ENCODE measurements around the gene TMC6.

Gene TMC6

DNA sequence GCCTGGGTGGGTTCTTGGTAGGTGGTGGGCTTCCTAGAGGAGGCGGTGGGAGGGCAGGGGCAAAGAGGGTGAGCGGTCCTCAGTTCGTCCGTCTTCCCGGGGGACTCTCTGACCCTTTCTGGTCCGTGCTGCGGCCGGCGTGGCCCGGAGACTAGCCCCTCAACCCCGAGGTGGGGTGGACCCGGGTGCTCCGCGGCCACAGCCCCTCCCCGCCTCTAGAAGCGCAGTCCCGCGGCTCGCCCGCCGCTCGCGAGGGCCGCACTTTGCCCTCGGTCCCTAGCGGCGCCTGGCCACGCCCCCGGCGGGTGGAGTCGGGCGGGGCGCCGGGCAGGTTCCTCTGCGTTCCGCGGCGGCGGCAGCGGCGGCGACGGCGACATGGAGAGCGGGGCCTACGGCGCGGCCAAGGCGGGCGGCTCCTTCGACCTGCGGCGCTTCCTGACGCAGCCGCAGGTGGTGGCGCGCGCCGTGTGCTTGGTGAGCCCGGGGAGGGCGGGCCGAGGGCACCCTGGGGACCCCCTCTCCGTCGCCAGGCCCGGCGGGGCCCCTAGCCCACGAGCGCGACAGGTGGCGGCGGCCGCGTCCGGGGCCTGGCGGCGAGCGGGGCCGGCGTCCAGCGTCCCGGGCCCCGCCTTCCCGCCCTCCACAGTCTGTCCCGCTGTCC is 39.8 kb upstream of the TMC6 start, which contains the start of gene SYNGR2:
SYNGR2 (plus strand) TSS at position 340 of the 661 bp plus-strand sequence; CDS start at position 376, 36 bp downstream.
- Histone ChIP-seq H3K27ac (peak within 1 kb of the TSS; percentile 79), H3K36me3 (peaks cover 20% of the 10 kb centered on the region), H3K4me1 (ENCODE audit: control insufficient read depth in 1 of 2, insufficient read depth in 1 of 2, low read depth in 1 of 2, low read length in 1 of 2) (peaks cover 50 to 58% of the 10 kb centered on the region in 2 experiments), H3K27me3 (no peaks in the 10 kb centered on the region), H3K4me3 (ENCODE audit: low read depth in 1 of 2, low read length in 1 of 2) (peak within 1 kb of the TSS; percentile 60 to 79), H3K9me3 (no peaks in the 10 kb centered on the region)
- TF ChIP-seq, protein P1, sequence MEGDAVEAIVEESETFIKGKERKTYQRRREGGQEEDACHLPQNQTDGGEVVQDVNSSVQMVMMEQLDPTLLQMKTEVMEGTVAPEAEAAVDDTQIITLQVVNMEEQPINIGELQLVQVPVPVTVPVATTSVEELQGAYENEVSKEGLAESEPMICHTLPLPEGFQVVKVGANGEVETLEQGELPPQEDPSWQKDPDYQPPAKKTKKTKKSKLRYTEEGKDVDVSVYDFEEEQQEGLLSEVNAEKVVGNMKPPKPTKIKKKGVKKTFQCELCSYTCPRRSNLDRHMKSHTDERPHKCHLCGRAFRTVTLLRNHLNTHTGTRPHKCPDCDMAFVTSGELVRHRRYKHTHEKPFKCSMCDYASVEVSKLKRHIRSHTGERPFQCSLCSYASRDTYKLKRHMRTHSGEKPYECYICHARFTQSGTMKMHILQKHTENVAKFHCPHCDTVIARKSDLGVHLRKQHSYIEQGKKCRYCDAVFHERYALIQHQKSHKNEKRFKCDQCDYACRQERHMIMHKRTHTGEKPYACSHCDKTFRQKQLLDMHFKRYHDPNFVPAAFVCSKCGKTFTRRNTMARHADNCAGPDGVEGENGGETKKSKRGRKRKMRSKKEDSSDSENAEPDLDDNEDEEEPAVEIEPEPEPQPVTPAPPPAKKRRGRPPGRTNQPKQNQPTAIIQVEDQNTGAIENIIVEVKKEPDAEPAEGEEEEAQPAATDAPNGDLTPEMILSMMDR (IDR thresholded peaks at IDR 0.05) = peak; percentile 61

DNA sequence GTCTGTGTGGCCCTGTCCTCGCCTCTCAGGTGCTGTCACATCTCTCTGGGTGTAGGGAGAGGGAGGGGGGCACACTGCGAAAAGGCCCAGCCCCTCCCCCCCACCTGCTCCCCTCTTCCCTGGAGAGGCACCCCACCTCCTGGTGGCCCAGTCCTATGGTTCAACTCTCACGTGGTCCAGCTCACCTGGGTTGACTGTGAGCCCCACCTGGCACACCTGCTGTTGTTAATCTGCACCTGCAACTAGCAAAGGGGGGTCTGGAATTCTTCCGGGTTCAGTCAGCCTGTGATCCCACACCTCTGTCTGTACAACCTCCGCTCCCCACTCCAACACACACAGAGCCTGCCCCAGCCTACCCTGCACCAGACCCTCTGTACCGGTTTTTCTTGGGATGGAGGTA is 37.9 kb upstream of the TMC6 start:
- no peaks in the 10 kb centered on the region for H3K9me3 ChIP-seq
- peaks cover 8% of the 10 kb centered on the region for H3K36me3 ChIP-seq
- H3K27me3 ChIP-seq = no peaks in the 10 kb centered on the region
- H3K4me3 ChIP-seq (ENCODE audit: low read depth in 1 of 2, low read length in 1 of 2) = no peak overlapping the region
- peaks cover 30 to 38% of the 10 kb centered on the region in 2 experiments for H3K4me1 ChIP-seq (ENCODE audit: control insufficient read depth in 1 of 2, insufficient read depth in 1 of 2, low read depth in 1 of 2, low read length in 1 of 2)
- TF ChIP-seq, protein P1 (IDR thresholded peaks at IDR 0.05) = no peak
- no peak overlapping the region for H3K27ac ChIP-seq

DNA sequence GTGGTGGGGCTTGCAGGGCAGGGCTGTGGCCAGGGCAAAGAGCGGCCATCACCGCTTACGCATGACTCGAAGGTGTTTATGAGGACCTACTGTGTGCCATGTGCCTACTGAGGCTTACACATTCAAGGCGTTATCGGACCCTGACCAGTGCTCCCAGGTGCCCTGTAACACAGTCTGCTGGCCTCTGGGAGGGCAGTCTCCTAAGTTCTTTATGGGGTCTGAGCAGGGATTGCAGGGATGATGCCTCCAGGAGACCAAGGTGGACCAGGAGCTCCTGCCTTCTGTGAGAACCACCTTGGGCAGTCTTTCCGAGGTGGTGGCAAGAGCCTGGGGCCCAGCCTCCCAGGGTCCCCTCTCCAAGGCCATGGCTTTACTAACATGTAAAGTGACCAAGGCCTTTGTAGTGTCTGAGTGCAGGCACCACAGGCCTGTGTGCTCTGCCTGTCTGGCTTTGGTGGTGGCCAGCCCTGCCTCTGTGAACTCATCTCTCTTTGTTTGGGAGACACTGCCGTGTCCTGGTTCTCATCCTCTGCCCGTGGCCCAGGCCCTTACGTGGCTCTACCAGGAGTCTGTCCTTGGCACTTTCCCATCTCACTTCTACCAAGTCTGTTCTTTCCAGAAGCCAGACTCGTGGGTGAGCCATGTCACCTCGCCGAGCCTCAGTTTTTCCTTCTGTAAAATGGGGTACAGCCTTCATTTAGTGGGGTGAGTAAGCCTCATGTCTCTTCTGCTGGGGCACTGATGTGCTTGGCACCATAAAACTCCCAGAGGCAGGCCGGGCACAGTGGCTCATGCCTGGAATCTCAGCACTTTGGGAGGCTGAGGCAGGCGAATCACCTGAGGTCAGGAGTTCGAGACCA is 36.4 kb upstream of the TMC6 start:
- TF ChIP-seq, protein P1 (IDR thresholded peaks at IDR 0.05) = no peak
- Histone ChIP-seq H3K27ac (no peak overlapping the region), H3K36me3 (no peaks in the 10 kb centered on the region), H3K27me3 (no peaks in the 10 kb centered on the region), H3K4me3 (ENCODE audit: low read depth in 1 of 2, low read length in 1 of 2) (no peak overlapping the region), H3K4me1 (ENCODE audit: control insufficient read depth in 1 of 2, insufficient read depth in 1 of 2, low read depth in 1 of 2, low read length in 1 of 2) (peaks cover 16 to 24% of the 10 kb centered on the region in 2 experiments), H3K9me3 (no peaks in the 10 kb centered on the region)

DNA sequence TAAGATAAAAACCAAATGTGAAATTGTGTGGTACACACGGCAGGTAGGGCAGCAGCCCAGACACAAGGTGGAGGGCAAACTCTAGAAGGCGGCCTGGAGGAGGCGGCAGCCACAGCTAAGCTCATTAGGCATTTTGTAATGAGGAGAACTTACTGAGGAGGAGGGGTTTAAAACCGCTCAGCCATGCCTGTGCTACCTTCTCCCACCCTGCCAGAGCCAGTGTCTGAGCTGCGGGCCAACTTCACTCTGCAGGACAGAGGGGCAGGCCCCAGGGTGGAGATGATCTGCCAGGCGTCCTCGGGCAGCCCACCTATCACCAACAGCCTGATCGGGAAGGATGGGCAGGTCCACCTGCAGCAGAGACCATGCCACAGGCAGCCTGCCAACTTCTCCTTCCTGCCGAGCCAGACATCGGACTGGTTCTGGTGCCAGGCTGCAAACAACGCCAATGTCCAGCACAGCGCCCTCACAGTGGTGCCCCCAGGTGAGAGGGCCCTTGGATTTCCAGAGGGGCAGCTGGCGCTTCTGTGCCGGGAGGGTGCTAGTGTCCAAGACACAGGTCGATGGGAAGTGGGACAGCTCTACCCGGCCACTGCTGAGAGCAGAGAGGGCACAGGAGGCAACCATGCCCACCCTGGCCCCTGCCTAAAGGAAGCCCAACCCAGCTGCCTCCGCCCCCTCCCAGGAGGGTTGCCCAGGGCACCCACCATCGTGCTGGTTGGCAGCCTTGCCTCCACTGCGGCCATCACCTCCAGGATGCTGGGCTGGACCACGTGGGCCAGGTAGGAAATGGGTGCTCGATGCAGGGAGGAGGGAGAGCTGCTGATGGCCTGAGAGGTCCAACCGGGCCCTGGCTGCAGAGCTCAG is 35.6 kb upstream of the TMC6 start:
- no peaks in the 10 kb centered on the region for H3K36me3 ChIP-seq
- H3K27me3 ChIP-seq = no peaks in the 10 kb centered on the region
- TF ChIP-seq, protein P1 (IDR thresholded peaks at IDR 0.05) = no peak
- H3K27ac ChIP-seq = no peak overlapping the region
- no peak overlapping the region for H3K4me3 ChIP-seq (ENCODE audit: low read depth in 1 of 2, low read length in 1 of 2)
- H3K4me1 ChIP-seq (ENCODE audit: control insufficient read depth in 1 of 2, insufficient read depth in 1 of 2, low read depth in 1 of 2, low read length in 1 of 2) = peaks cover 16 to 23% of the 10 kb centered on the region in 2 experiments
- no peaks in the 10 kb centered on the region for H3K9me3 ChIP-seq

DNA sequence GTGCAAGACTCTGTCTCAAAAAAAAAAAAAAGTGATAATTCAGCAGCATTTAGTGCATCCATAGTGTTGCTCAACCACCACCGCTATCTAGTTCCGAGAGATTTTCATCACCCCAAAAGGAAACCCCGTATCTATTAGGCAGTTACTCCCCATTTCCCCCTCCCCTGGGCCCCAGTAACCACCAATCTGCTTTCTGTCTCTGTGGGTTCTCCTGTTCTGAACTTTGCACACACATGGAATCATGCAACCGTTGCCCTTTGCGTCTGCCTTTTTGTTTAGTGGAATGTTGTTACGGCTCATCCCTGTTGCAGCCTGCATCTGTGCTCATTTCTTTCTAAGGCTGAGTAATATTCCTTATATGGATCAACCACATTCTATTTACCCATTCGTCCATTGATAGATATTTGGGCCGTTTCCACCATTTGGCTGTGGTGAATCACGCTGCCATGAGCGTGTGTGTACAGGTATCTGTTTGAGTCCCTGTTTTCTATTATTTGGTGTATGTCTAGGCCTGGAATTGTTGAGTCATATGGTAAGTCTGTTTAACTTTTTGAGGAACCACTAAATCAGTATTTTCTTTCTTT is 31.1 kb upstream of the TMC6 start:
- Histone ChIP-seq H3K4me1 (ENCODE audit: control insufficient read depth in 1 of 2, insufficient read depth in 1 of 2, low read depth in 1 of 2, low read length in 1 of 2) (peaks cover 22 to 25% of the 10 kb centered on the region in 2 experiments), H3K27me3 (no peaks in the 10 kb centered on the region), H3K36me3 (no peaks in the 10 kb centered on the region), H3K4me3 (ENCODE audit: low read depth in 1 of 2, low read length in 1 of 2) (no peak overlapping the region), H3K27ac (no peak overlapping the region), H3K9me3 (no peaks in the 10 kb centered on the region)
- TF ChIP-seq, protein P1 (IDR thresholded peaks at IDR 0.05) = no peak
